SH-SY5Y (cell line): Measurements from ENCODE around the gene STEEP1.

Source experiments
- GATA2 ChIP-seq: IDR thresholded peaks from 2 replicates; pipeline ENCODE4 v1.6.1; 2011; ENCODE audit warnings: mild to moderate bottlenecking, low read depth, low read length
- GATA3 ChIP-seq: IDR thresholded peaks from 2 replicates; pipeline ENCODE4 v1.6.1; 2011; ENCODE audit warnings: low read depth, mild to moderate bottlenecking, low read length, moderate library complexity

DNA sequence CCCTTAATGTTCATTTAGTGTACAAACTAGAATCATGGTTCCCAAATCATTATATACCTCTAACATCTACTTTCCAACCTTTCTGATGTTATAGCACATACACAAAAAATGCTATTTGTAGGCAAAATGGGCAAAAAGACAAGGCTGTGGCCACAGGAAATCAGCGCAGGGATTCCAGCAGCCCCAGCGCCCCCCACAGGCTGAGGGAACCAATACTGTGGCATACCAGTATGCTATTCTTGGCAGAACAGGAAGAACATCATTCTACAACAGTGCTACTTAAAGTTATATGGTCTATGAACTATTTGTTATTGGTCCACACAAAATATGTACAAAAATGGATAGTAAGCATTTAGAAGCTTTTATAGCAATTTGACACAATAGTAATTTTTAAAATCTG, 25.3 kb downstream of the STEEP1 start:
- TF ChIP-seq GATA2 (no peak), GATA3 (no peak)
